HCT116 (cell line): Measurements from ENCODE around the gene TIRAP. TPM values are rescaled to one million over a fixed set of nuclear protein-coding genes. Genes with fewer than 3 reads are reported as not detected.

Source experiments
- ATAC-seq: fragments of 200-7000 bp; cut with Tn5 transposase; 2 replicates; pipeline ENCODE4 v1.9.1; 2020; ENCODE audit warnings: mild to moderate bottlenecking, moderate library complexity
- BruUV-seq: library from RNA; stranded (reverse); fragments of 400-500 nt; replicated peaks from 2 replicates; lab custom pipeline; 2021; lab: Mats Ljungman, UMichigan
- CTCF ChIA-PET: fragments of 300-600 bp; sonication (Branson Sonifier 250); formaldehyde crosslinking; loops from one replicate; lab custom pipeline; 2021; ENCODE audit warnings: antibody characterized with exemption; lab: Charles Lee
- POLR2A ChIA-PET: fragments of 300-600, 350-600 bp; sonication (Branson Sonifier 250); formaldehyde crosslinking; loops from one replicate; lab custom pipeline; 2021; ENCODE audit warnings: antibody characterized with exemption; lab: Charles Lee
- RAD21 ChIA-PET, 2 experiments: fragments of 300-600 bp; sonication (Branson Sonifier 250); formaldehyde crosslinking; loops; one replicate each; lab custom pipeline; 2023; ENCODE audit warnings: low total read pairs in 2 of 2; ENCODE audit not compliant: uncharacterized antibody in 2 of 2, unreplicated experiment in 2 of 2, low non-redundant PET in 1 of 2; lab: Charles Lee
- DNase-seq: peaks from one replicate; pipeline ENCODE4 v3.0.0-alpha.2; 2010; ENCODE audit warnings: low read depth, low spot score
- H2AFZ ChIP-seq: fragments of 200-600 bp; shearing (Covaris generic), sonication (generic); 2 replicates; pipeline ENCODE4 v1.6.1; 2017; ENCODE audit warnings: low read depth, mixed run types, mixed read lengths, antibody characterized with exemption, low read length; ENCODE audit not compliant: poor library complexity, severe bottlenecking
- H3K27ac ChIP-seq: 2 replicates; pipeline ENCODE4 v1.5.1; 2012; ENCODE audit warnings: low read depth, low read length
- H3K27me3 ChIP-seq: fragments of 200-600 bp; sonication (generic); 2 replicates; pipeline ENCODE4 v1.6.1; 2016; ENCODE audit warnings: mixed run types, low read length, mixed read lengths; ENCODE audit not compliant: insufficient read depth
- H3K36me3 ChIP-seq, 2 experiments: fragments of 200-500 bp in 1 of 2; fragments of 200-600 bp in 1 of 2; sonication (Bioruptor generic) in 1 of 2; sonication (generic) in 1 of 2; 2 replicates each; pipeline versions ENCODE4 v1.5.1 to v1.6.1; 2014 to 2016; ENCODE audit warnings: low read length in 2 of 2, inconsistent platforms in 1 of 2, mixed read lengths in 1 of 2, mixed run types in 1 of 2; ENCODE audit not compliant: insufficient read depth in 2 of 2, control insufficient read depth in 1 of 2
- H3K4me1 ChIP-seq, 2 experiments: fragments of 200-600 bp in 1 of 2; sonication (generic) in 1 of 2; 2 replicates each; pipeline versions ENCODE4 v1.5.1 to v1.6.1; 2012 to 2017; ENCODE audit warnings: low read length in 2 of 2, inconsistent platforms in 1 of 2, mild to moderate bottlenecking in 1 of 2, mixed read lengths in 1 of 2, mixed run types in 1 of 2, moderate library complexity in 1 of 2; ENCODE audit not compliant: insufficient read depth in 2 of 2, control insufficient read depth in 1 of 2
- H3K4me2 ChIP-seq: fragments of 200-600 bp; sonication (generic); 2 replicates; pipeline ENCODE4 v1.6.1; 2017; ENCODE audit warnings: mixed run types, low read length, mixed read lengths
- H3K4me3 ChIP-seq, 2 experiments: fragments of 200-600 bp in 1 of 2; sonication (generic) in 1 of 2; replicated peaks in 1 of 2; 2 replicates each; pipeline ENCODE4 v1.5.1; 2011 to 2016; ENCODE audit warnings: low read length in 2 of 2, control low read depth in 1 of 2, low read depth in 1 of 2, mild to moderate bottlenecking in 1 of 2, mixed read lengths in 1 of 2, mixed run types in 1 of 2
- H3K79me2 ChIP-seq: fragments of 200-600 bp; sonication (generic); 2 replicates; pipeline ENCODE4 v1.6.1; 2017; ENCODE audit warnings: mild to moderate bottlenecking, mixed run types, low read length, moderate library complexity, mixed read lengths; ENCODE audit not compliant: insufficient read depth
- H3K9ac ChIP-seq: fragments of 200-600 bp; sonication (generic); 2 replicates; pipeline ENCODE4 v1.6.1; 2016; ENCODE audit warnings: low read length, mixed read lengths
- H3K9me2 ChIP-seq: fragments of 200-600 bp; sonication (generic), shearing (Covaris generic); 2 replicates; pipeline ENCODE4 v1.6.1; 2017; ENCODE audit warnings: mixed run types, mild to moderate bottlenecking, moderate library complexity; ENCODE audit not compliant: insufficient read depth
- H3K9me3 ChIP-seq, 2 experiments: fragments of 200-500 bp in 1 of 2; fragments of 200-600 bp in 1 of 2; sonication (Bioruptor generic) in 1 of 2; sonication (generic) in 1 of 2; 2 replicates each; pipeline ENCODE4 v1.6.1; 2014 to 2017; ENCODE audit warnings: low read length in 2 of 2, mixed read lengths in 2 of 2, inconsistent platforms in 1 of 2, low read depth in 1 of 2, mild to moderate bottlenecking in 1 of 2, mixed run types in 1 of 2, moderate library complexity in 1 of 2; ENCODE audit not compliant: control insufficient read depth in 1 of 2, insufficient read depth in 1 of 2
- H4K20me1 ChIP-seq: fragments of 200-600 bp; sonication (generic), shearing (Covaris generic); 2 replicates; pipeline ENCODE4 v1.6.1; 2017; ENCODE audit warnings: mixed run types, mild to moderate bottlenecking, moderate library complexity; ENCODE audit not compliant: insufficient read depth
- CBX3 ChIP-seq: IDR thresholded peaks from 2 replicates; pipeline ENCODE4 v1.6.1; 2012; ENCODE audit warnings: low read depth
- EGR1 ChIP-seq: IDR thresholded peaks from 2 replicates; pipeline ENCODE4 v1.6.1; 2012; ENCODE audit warnings: low read depth
- EZH2 ChIP-seq: fragments of 200-600 bp; sonication (generic); IDR thresholded peaks from 2 replicates; pipeline ENCODE4 v1.6.1; 2017; ENCODE audit warnings: antibody characterized with exemption, mixed run types
- EZH2phosphoT487 ChIP-seq: fragments of 200-600 bp; IDR thresholded peaks from 2 replicates; pipeline ENCODE4 v1.6.1; 2018; ENCODE audit warnings: antibody characterized with exemption, borderline replicate concordance
- FOSL1 ChIP-seq: IDR thresholded peaks from 2 replicates; pipeline ENCODE4 v1.6.1; 2012; ENCODE audit warnings: low read depth
- JUND ChIP-seq: IDR thresholded peaks from 2 replicates; pipeline ENCODE4 v1.6.1; 2012
- RAD21 ChIP-seq: IDR thresholded peaks from 2 replicates; pipeline ENCODE4 v1.6.1; 2012; ENCODE audit warnings: low read depth, mild to moderate bottlenecking
- SIN3A ChIP-seq: IDR thresholded peaks from 2 replicates; pipeline ENCODE4 v1.6.1; 2012; ENCODE audit warnings: low read depth
- SRF ChIP-seq: IDR thresholded peaks from 2 replicates; pipeline ENCODE4 v1.6.1; 2012; ENCODE audit warnings: low read depth
- TCF7L2 ChIP-seq: IDR thresholded peaks from 2 replicates; pipeline ENCODE4 v1.7.0; 2011; ENCODE audit warnings: borderline replicate concordance, inconsistent platforms; ENCODE audit not compliant: insufficient read depth, insufficient read length; ENCODE audit errors: extremely low read depth
- intact Hi-C: fragments of 100-400 bp; cut with micrococcal nuclease; formaldehyde crosslinking; loops from 2 replicates; pipeline ENCODE4 v1.10.0; 2022
- total RNA-seq: library from RNA; stranded (reverse); gene quantifications from one replicate; pipeline ENCODE4 v1.2.1, GENCODE V29; 2021; ENCODE audit not compliant: unreplicated experiment
- TF ChIP-seq, protein P1 (sequence below): IDR thresholded peaks from 2 replicates; pipeline ENCODE4 v1.6.1; 2011; ENCODE audit warnings: mild to moderate bottlenecking, low read length, moderate library complexity; ENCODE audit not compliant: insufficient replicate concordance; ENCODE audit errors: extremely low read depth
- TF ChIP-seq, protein P2 (sequence below): IDR thresholded peaks from 2 replicates; pipeline ENCODE4 v1.6.1; 2012
- TF ChIP-seq, protein P3 (sequence below): IDR thresholded peaks from 2 replicates; pipeline ENCODE4 v1.6.1; 2012

The TIRAP gene
- total RNA-seq, 1 experiment from 2014 or later, result 10.8 TPM

DNA sequence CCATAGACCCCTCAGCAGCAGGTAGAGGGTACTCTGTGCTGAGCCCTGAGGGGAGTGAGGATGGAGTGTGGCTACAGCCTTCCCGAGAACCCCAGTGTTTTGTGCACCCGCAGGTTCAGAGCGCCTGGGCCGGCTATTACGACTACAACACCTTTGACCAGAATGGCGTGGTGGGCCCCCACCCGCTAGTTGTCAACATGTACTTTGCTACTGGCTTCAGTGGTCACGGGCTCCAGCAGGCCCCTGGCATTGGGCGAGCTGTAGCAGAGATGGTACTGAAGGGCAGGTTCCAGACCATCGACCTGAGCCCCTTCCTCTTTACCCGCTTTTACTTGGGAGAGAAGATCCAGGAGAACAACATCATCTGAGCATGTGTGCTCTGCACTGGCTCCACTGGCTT lies 5.6 kb upstream of the TIRAP start:
- peaks cover 2 to 7% of the 10 kb centered on the region in 2 experiments; a peak in 2 of 4 replicates for H3K36me3 ChIP-seq
- no peaks in the 10 kb centered on the region for H3K9me3 ChIP-seq
- H3K27me3 ChIP-seq, result no peaks in the 10 kb centered on the region
- H3K79me2 ChIP-seq, result no peaks in the 10 kb centered on the region
- H3K9ac ChIP-seq, result no peak overlapping the region
- H3K4me1 ChIP-seq, result peaks cover 0 to 6% of the 10 kb centered on the region in 2 experiments; a peak in 1 of 4 replicates
- no peak overlapping the region for H3K27ac ChIP-seq
- no peak overlapping the region for H3K4me2 ChIP-seq
- no peak overlapping the region for H3K4me3 ChIP-seq
- ChIA-PET POLR2A (no interaction called here), RAD21 (no interaction called here), CTCF (no interaction called here)
- TF ChIP-seq, protein P1, sequence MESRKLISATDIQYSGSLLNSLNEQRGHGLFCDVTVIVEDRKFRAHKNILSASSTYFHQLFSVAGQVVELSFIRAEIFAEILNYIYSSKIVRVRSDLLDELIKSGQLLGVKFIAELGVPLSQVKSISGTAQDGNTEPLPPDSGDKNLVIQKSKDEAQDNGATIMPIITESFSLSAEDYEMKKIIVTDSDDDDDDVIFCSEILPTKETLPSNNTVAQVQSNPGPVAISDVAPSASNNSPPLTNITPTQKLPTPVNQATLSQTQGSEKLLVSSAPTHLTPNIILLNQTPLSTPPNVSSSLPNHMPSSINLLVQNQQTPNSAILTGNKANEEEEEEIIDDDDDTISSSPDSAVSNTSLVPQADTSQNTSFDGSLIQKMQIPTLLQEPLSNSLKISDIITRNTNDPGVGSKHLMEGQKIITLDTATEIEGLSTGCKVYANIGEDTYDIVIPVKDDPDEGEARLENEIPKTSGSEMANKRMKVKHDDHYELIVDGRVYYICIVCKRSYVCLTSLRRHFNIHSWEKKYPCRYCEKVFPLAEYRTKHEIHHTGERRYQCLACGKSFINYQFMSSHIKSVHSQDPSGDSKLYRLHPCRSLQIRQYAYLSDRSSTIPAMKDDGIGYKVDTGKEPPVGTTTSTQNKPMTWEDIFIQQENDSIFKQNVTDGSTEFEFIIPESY, result no peak
- TF ChIP-seq TCF7L2 (no peak), EGR1 (no peak)
- TF ChIP-seq, protein P2, sequence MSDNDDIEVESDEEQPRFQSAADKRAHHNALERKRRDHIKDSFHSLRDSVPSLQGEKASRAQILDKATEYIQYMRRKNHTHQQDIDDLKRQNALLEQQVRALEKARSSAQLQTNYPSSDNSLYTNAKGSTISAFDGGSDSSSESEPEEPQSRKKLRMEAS, result no peak
- TF ChIP-seq, protein P3, sequence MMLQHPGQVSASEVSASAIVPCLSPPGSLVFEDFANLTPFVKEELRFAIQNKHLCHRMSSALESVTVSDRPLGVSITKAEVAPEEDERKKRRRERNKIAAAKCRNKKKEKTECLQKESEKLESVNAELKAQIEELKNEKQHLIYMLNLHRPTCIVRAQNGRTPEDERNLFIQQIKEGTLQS, result no peak
- H3K9me2 ChIP-seq, result no peaks in the 10 kb centered on the region
- ATAC-seq (no peak), DNase-seq (no peak)
- H4K20me1 ChIP-seq, result no peaks in the 10 kb centered on the region
- H2AFZ ChIP-seq, result no peak overlapping the region
- intact Hi-C loops, result no loop called here
- no TSS peak for BruUV-seq

DNA sequence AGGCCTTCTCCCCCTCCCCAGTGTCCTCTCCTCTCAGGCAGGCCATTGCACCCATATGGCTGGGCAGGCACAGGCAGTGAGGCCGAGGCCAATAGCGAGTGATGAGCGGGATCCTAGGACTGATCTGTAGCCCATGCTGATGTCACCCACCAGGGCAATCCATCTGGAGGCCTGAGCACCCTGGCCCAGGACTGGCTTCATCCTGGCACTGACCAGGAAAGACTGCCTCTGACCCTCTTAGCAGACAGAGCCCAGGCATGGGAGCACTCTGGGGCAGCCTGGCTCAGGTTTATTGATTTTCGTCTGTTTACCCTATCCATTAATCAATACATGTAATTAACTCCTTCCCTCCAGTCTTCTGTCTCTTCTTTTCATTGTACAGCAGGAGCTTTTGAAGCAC lies 5.1 kb upstream of the TIRAP start:
- Histone ChIP-seq H3K79me2 (no peaks in the 10 kb centered on the region), H3K9ac (no peak overlapping the region), H3K4me1 (peaks cover 0 to 10% of the 10 kb centered on the region in 2 experiments; a peak in 1 of 4 replicates), H3K9me2 (no peaks in the 10 kb centered on the region), H4K20me1 (no peaks in the 10 kb centered on the region), H3K4me3 (no peak overlapping the region), H3K9me3 (no peaks in the 10 kb centered on the region), H3K4me2 (no peak overlapping the region), H3K27me3 (no peaks in the 10 kb centered on the region), H2AFZ (no peak overlapping the region), H3K36me3 (peaks cover 2 to 7% of the 10 kb centered on the region in 2 experiments; a peak in 2 of 4 replicates), H3K27ac (no peak overlapping the region)
- POLR2A ChIA-PET, result no interaction called here
- DNase-seq (no peak), ATAC-seq (no peak)
- BruUV-seq, result no TSS peak
- CTCF ChIA-PET, result no interaction called here
- intact Hi-C loops, result no loop called here
- RAD21 ChIA-PET, result no interaction called here
- TF ChIP-seq RAD21, result no peak
- TF ChIP-seq TCF7L2, result no peak
- TF ChIP-seq JUND, result no peak
- no peak for TF ChIP-seq SRF
- TF ChIP-seq EZH2phosphoT487, result no peak
- no peak for TF ChIP-seq CBX3
- no peak for TF ChIP-seq SIN3A
- TF ChIP-seq EGR1, result no peak
- no peak for TF ChIP-seq EZH2
- no peak for TF ChIP-seq FOSL1
